22Rv1 (cell line): ENCODE data around the gene KANK4.
"Not testable (repeated sequence)": the region's sequence is repeated elsewhere in the genome, so short reads cannot be mapped to it uniquely, and the experiment has no call there.

Source experiments
- H3K27ac ChIP-seq: fragments of 450-650 bp; 2 replicates; pipeline ENCODE4 v1.5.1; 2017
- CTCF ChIP-seq: fragments of 450-650 bp; IDR thresholded peaks from 2 replicates; pipeline ENCODE4 v1.5.1; 2017; ENCODE audit warnings: mild to moderate bottlenecking
- ZFX ChIP-seq: fragments of 450-650 bp; IDR thresholded peaks from 2 replicates; pipeline ENCODE4 v1.6.1; 2017; ENCODE audit warnings: antibody characterized with exemption, borderline replicate concordance

KANK4 gene

GRCh38 chr1:62229468-62229867 lies 89.8 kb downstream of the KANK4 start:
- TF ChIP-seq CTCF (no peak), ZFX (no peak)
- H3K27ac ChIP-seq: no peak overlapping the region

GRCh38 chr1:62228883-62229187 lies 90.4 kb downstream of the KANK4 start:
- no peak overlapping the region for H3K27ac ChIP-seq
- TF ChIP-seq CTCF: no peak
- TF ChIP-seq ZFX: no peak

GRCh38 chr1:62228136-62228882 lies 90.9 kb downstream of the KANK4 start:
- H3K27ac ChIP-seq: no peak overlapping the region
- TF ChIP-seq ZFX (no peak), CTCF (no peak)

- TF ChIP-seq ZFX: no peak
- TF ChIP-seq CTCF: no peak
- H3K27ac ChIP-seq: no peak overlapping the region
These were observed 91.7 kb downstream of the KANK4 start for GRCh38 chr1:62227496-62227895.

- no peak for TF ChIP-seq CTCF
- TF ChIP-seq ZFX: no peak
- no peak overlapping the region for H3K27ac ChIP-seq
These were observed 95.1 kb downstream of the KANK4 start for GRCh38 chr1:62224182-62224581.

- TF ChIP-seq ZFX (no peak), CTCF (no peak)
- H3K27ac ChIP-seq: no peak overlapping the region
These were observed 96.9 kb downstream of the KANK4 start for GRCh38 chr1:62222321-62222720.

GRCh38 chr1:62221171-62221570 lies 98.1 kb downstream of the KANK4 start:
- H3K27ac ChIP-seq: no peak overlapping the region
- no peak for TF ChIP-seq CTCF
- TF ChIP-seq ZFX: no peak

GRCh38 chr1:62220456-62220855 lies 98.8 kb downstream of the KANK4 start:
- H3K27ac ChIP-seq: not testable (repeated sequence)
